GM18907 (cell line): ENCODE data around the gene LSR.
A peak's percentile ranks its signal among the peaks of the same experiment; 100 is the strongest.

Experiments used
- ATAC-seq: cut with Tn5 transposase; IDR thresholded peaks from one replicate; pipeline ENCODE4 v1.9.1; 2021; ENCODE audit warnings: mild to moderate bottlenecking, moderate library complexity; ENCODE audit not compliant: unreplicated experiment

LSR gene

DNA sequence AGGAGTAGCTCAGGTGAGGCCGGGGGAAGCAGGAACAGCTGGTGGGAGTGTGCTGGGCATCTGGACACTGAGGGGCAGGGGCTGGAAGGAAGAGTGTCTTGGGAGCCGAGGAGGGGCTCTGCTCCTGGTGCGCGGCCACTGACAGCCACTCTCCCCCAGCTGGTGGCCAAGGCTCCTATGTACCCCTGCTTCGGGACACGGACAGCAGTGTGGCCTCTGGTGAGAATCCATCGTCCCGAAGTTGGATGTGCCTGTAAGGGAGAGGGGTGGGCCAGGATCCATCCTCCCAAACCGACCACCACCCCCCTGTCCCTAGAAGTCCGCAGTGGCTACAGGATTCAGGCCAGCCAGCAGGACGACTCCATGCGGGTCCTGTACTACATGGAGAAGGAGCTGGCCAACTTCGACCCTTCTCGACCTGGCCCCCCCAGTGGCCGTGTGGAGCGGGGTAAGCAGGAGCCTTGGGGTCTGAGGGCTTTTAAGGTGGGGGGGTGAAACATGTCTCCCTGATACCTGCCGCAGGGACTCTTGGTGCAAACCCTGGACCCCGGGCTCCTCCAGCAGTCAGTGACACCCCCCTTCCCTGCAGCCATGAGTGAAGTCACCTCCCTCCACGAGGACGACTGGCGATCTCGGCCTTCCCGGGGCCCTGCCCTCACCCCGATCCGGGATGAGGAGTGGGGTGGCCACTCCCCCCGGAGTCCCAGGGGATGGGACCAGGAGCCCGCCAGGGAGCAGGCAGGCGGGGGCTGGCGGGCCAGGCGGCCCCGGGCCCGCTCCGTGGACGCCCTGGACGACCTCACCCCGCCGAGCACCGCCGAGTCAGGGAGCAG lies 17.9 kb downstream of the LSR start:
- ATAC-seq = no peak

DNA sequence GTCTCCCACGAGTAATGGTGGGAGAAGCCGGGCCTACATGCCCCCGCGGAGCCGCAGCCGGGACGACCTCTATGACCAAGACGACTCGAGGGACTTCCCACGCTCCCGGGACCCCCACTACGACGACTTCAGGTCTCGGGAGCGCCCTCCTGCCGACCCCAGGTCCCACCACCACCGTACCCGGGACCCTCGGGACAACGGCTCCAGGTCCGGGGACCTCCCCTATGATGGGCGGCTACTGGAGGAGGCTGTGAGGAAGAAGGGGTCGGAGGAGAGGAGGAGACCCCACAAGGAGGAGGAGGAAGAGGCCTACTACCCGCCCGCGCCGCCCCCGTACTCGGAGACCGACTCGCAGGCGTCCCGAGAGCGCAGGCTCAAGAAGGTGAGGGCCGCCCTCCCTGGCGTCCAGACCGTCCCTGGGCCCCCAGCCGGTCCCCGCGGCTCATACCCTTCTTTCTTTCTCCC lies 18.6 kb downstream of the LSR start:
- ATAC-seq = peak; percentile 14

DNA sequence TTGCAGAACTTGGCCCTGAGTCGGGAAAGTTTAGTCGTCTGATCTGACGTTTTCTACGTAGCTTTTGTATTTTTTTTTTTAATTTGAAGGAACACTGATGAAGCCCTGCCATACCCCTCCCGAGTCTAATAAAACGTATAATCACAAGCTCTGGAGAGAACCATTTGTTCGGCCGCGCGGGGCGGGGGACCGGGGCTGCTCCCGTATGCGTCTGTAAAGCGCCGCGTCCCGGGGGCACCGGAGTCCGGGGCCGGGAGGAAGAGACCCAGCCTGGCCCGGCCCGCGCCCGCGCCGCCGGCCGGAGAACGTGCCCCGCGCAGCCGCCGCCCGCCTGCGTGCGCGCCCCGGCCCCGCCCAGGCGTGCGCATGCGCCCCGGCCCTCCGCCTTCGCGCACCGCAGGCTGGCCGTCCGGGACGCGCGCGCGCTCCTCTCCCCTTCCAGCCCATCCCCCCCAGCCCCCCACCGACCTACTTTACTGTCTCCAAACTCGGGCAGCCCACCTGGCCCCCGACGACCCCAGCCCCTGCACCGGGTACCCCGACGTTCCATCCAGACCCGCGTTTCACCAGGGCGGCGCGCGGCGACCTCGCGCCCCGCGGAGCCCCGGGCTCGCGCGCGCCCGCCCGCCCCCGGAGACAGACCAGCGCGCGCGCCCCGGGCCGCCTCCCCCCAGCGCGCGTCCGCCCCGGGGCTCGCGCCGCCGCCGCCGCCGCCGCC lies 19.2 kb downstream of the LSR start:
- peak; percentile 40 for ATAC-seq

- ATAC-seq = peak; percentile 25
Observed at GRCh38 chr19:35268536-35269437, 20.0 kb downstream of the LSR start, which contains the start of gene USF2. Gene USF2 (plus strand): TSS chr19:35268962. CDS start chr19:35269102, 140 bp downstream.

- ATAC-seq = peak; percentile 57
Observed at GRCh38 chr19:35269438-35270117, 20.8 kb downstream of the LSR start.

DNA sequence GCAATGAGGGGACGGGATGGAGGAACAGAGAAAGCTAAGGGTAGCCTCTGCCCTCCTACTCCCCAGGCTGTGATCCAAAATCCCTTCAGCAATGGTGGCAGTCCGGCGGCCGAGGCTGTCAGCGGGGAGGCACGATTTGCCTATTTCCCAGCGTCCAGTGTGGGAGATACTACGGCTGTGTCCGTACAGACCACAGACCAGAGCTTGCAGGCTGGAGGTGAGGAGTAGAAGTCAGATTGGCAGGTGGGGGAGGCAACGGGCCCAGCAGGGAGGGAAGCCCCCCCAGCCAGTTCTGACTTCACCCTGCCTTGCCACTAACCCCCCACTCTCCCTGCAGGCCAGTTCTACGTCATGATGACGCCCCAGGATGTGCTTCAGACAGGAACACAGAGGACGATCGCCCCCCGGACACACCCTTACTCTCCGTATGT lies 21.6 kb downstream of the LSR start:
- no peak for ATAC-seq

GRCh38 chr19:35271546-35271945 lies 22.7 kb downstream of the LSR start:
- ATAC-seq = no peak

DNA sequence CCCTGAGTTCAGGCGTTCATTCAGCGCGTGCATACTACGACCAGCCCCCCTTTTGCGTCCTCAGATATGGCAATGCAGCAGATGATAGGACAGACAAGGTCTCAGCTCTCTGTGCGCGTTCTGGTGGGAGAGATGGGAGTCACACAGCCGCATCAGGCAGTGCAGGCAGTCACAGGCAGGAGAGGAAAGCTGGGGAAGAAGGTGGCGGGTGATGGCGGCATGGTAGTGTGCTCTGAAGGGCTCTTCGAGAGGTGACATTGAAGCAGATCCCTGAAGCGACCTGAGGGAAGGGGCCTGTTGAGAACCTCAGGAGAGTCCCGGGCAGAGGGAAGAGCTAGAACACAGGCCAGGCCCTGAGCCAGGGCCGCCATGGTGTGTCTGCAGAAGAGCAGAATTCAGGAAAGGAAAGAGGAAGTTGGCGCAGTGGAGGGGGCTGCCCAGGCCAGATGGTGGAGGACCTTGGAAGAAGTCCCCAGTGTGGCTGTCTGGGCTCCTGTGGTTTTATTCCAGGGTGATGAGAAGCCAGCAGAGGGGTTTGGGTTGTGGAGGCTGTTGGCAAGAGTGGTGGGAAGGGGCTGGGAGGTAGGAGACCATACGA lies 23.4 kb downstream of the LSR start:
- ATAC-seq = no peak

DNA sequence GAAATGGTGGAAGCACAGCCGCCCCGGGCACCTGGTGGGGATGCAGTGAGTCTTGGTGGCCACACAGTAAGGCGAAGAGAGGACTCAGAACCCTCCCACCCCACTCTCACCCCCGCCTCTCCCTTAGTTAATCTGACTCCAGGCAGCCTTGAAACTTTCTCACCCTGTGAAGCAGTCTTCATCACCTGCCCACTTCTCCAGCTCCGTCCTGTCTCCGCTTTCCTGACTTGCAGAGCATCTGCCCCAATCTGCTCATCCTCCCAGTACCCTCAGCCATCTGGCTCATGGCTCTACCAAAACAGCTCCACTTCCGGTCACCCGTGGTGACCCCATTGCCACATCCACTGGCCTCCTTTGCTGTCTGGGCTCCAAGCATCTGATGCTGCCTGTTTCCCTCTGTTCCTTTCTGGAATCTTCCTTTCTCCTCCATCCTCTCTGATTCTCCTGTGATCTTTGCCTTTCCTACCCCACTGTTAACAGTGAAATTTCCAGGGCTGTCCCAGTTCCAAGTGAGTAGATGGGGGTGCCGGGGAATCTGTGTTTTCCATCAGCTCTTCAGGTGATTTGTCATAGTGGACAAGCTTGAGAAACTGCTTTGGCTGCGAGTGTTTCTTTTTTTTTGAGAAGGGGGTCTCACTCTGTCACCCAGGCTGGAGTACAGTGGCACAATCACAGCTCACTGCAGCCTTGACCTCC lies 24.3 kb downstream of the LSR start:
- ATAC-seq = no peak

DNA sequence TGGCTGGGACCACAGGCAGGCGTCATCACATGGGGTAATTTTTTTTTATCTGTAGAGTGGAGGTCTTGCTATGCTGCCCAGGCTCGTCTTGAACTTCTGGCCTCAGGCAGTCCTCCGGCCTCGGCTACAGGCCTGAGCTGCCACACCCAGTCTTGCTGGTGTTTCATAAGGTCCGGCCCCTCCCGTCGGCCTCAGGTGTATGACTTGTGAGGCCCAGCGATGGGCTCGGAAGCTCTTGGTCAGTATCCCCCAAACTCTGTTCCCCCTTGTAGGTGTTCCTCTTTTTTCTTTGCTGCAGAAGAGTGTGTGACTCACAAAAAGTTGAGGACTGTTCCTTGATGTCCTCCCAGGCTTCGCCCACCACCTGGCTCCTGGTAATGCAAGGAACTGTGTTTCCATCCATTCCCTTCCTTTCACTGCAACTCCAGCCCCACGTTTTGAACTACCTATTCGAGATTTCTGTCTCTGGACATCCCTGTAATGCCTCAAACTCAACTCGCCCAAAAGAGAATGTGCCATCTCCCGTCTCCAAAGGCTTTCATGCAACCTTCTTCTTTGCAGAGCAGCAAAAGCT lies 25.0 kb downstream of the LSR start:
- no peak for ATAC-seq

DNA sequence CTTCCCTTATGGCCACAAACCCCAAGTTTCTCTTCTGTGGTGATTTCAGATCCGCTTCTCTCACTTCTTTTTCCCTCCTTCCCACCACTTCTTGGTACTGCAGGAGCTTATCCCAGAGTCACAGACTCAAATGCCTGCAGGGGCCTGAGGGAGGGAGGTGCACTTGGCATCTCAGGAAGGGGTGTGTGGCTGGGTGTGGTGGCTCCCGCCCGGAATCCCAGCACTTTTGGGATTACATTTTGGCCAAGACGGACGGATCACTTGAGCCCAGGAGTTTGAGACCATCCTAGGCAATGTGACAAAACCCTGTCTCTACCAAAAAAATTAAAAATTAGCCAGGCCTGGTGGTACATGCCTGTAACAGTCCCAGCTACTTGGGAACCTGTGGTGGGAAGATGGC lies 25.5 kb downstream of the LSR start:
- ATAC-seq = no peak

GRCh38 chr19:35276706-35277281 lies 28.0 kb downstream of the LSR start:
- no peak for ATAC-seq

GRCh38 chr19:35278578-35279284 lies 29.9 kb downstream of the LSR start:
- no peak for ATAC-seq

DNA sequence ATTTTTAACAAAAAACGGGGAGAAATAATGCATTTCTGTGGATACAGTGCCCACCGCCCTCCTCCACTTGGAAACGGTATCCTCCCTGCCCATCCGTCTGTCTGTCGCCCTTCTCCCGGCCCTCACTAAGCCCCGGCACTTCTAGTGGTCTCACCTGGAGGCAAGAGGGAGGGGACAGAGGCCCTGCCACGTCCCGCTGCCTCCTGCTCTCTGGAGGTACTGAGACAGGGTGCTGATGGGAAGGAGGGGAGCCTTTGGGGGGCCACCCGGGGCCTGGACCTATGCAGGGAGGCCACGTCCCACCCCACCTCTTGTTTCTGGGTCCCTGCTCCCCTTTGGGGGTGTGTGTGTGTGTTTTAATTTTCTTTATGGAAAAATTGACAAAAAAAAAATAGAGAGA lies 30.6 kb downstream of the LSR start:
- no peak for ATAC-seq

DNA sequence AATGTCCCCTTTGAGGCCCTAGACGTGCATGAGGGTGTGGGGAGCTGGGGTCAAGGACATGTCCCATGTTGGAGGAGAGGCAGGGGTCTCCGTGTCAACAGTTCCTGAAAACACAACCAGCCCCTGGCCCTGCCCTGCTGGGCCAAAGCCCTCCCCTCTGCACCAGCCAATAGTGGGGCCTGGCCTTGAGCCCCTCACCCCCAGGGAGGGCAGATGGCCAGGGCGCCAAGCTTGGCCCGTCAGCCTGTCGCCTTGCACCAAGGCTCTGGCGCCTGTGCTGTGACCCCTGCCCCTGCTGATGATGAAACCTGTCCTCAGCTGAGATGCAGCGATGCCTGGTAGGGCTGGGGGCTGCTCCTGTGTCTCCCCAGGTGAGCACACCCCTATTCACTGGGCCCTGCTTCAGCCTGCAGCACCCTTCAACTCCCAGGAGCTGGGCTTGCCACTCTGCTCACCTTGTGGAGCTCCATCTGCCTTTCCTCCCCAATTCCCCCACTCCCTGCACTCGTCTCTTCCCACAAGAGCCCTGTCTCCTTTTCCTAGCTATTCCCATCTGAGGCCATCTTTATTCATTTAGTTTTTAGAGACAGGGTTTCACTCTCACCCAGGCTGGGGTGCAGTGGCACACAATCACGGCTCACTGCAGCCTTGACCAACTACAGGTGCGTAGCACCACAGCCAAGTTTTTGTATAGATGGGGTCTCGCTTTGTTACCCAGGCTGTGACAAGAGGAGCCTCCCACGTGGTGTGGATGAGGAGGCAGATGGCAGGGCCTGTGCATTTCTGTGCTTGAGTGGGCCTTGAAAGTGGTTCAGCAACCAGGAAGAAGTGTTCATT lies 31.4 kb downstream of the LSR start:
- no peak for ATAC-seq

- ATAC-seq = no peak
Observed at GRCh38 chr19:35281303-35281702, 32.5 kb downstream of the LSR start.
